ENCODE measurements around the gene HPS4. TPM values are rescaled to one million over a fixed set of nuclear protein-coding genes. Genes with fewer than 3 reads are reported as not detected.
A peak's percentile ranks its signal among the peaks of the same experiment; 100 is the strongest.

HPS4 gene
- total RNA-seq, 3 donors from 2014 or later, result 29.0 to 43.6 (median 35.4) TPM

DNA sequence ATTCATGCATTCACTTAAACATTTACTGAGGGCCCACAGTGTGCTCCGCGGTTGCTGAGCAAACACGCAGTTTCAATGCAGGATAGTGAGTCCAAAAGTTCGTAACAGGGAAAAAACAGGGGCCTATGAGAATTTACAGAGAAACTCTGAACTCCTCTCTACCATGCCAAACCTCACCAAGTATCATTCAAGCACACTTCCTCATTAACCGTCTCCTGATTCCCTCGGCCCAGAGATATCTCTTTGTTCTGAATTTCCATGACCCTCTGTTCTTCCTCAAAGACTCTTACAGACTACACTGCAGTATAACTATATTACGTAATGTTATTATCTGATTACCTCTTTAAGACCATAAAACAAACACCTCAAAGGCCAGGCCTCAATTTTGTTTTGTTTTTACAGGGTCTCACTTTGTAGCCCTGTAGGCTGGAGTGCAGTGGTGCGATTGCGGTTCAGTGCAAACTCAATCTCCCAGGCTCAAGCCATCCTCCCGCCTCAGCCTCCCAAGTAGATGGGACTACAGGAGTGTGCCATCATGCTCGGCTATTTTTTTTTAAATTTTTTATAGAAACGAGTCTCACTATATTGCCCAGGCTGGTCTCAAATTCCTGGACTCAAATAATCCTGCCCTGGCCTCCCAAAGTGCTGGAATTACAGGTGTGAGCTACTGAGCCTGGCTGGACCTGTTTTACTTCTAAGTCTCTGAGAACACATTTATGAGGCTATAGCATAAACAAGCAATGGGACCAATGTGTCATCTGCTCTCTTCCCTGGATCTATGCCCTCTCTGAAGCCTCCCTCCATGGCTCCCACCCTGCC lies 3.6 kb downstream of the HPS4 start:
- Histone ChIP-seq H3K36me3 (no peaks in the 10 kb centered on the region), H3K27me3 (no peaks in the 10 kb centered on the region), H3K4me1 (peaks cover 10 to 13% of the 10 kb centered on the region in 2 donors), H3K27ac (peak overlapping the region; percentile 40 to 57), H3K9me3 (no peaks in the 10 kb centered on the region), H3K4me3 (peak overlapping the region in 2 of 3 donors; percentile 19 to 53)
- intact Hi-C loops (cut with DNase I; ENCODE audit: low total_unique reads), result no loop called here
- TF ChIP-seq POLR2AphosphoS5 (IDR thresholded peaks at IDR 0.05) (no peak), POLR2A (IDR thresholded peaks at IDR 0.05) (no peak)
- TF ChIP-seq, protein P1, sequence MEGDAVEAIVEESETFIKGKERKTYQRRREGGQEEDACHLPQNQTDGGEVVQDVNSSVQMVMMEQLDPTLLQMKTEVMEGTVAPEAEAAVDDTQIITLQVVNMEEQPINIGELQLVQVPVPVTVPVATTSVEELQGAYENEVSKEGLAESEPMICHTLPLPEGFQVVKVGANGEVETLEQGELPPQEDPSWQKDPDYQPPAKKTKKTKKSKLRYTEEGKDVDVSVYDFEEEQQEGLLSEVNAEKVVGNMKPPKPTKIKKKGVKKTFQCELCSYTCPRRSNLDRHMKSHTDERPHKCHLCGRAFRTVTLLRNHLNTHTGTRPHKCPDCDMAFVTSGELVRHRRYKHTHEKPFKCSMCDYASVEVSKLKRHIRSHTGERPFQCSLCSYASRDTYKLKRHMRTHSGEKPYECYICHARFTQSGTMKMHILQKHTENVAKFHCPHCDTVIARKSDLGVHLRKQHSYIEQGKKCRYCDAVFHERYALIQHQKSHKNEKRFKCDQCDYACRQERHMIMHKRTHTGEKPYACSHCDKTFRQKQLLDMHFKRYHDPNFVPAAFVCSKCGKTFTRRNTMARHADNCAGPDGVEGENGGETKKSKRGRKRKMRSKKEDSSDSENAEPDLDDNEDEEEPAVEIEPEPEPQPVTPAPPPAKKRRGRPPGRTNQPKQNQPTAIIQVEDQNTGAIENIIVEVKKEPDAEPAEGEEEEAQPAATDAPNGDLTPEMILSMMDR (IDR thresholded peaks at IDR 0.05), result no peak
- DNase-seq (ENCODE audit: low spot score in 2 of 2), result no peak

DNA sequence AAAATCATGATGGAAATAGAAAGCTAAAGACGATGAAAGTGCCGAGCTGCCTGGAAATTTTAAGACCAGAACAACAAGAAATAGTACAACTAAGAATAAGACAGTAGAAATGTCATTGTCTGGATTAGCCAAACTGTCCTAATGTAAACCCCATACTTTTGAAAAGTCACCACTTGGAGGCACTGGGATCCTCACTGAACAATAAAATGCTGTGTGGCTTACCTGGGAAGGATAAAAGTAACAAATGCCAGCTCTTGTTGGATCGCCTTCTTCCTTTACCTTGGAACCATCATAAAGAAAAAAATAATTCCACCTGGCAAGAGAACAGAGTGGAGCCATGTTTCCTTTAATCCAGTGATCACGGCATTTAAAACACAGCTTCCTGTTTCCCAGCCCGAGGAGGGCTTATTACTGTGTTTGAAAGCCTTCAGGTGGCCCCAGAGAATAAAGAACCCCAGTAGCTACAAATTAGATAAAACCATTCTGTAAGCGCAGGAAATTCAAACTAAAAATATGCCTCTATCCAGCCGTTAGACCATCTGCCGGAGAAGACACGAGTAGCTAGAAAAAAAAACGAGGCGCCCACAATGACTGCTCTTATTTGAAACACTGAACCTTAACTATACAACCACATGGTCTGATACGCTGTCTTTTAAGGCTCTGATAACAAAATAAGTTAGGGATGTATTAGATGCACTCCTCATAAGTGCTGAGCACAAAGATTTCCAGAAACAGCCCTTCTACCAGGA lies 4.4 kb downstream of the HPS4 start:
- peaks cover 3 to 13% of the 10 kb centered on the region in 2 donors for H3K4me1 ChIP-seq

DNA sequence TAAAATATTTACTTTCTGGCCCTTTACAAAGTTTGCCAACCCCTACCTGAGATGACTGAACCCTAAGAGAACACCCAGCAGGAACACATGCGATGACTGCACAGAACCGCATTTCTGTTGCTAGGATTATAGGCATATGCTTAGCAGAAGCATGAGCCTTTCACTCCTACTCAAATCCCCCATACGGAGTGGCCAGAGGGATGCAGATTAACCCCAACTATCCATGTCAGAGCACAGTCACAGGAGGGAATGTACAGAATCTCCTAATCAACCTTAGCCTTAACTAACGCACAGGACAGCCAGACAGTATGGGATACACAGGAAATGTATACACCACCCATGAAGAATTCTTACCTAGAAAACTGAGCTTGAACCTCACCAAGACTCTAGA lies 6.2 kb downstream of the HPS4 start:
- no peaks in the 10 kb centered on the region for H3K27me3 ChIP-seq
- H3K9me3 ChIP-seq, result no peaks in the 10 kb centered on the region
- no peak for DNase-seq (ENCODE audit: low spot score in 2 of 2)
- H3K4me3 ChIP-seq, result no peak overlapping the region
- no peaks in the 10 kb centered on the region for H3K36me3 ChIP-seq
- peaks cover 0 to 13% of the 10 kb centered on the region in 2 donors for H3K4me1 ChIP-seq
- TF ChIP-seq POLR2AphosphoS5 (IDR thresholded peaks at IDR 0.05) (no peak), POLR2A (IDR thresholded peaks at IDR 0.05) (no peak)
- TF ChIP-seq, protein P1 (IDR thresholded peaks at IDR 0.05), result no peak
- intact Hi-C loops (cut with DNase I; ENCODE audit: low total_unique reads), result no loop called here
- H3K27ac ChIP-seq, result no peak overlapping the region

More for the DNA sequence above, 4.4 kb downstream of the HPS4 start:
- H3K36me3 ChIP-seq, result no peaks in the 10 kb centered on the region
- no peaks in the 10 kb centered on the region for H3K27me3 ChIP-seq
- H3K27ac ChIP-seq, result peak overlapping the region; percentile 40 to 57
- H3K4me3 ChIP-seq, result peak overlapping the region in 2 of 3 donors; percentile 19 to 53
- TF ChIP-seq POLR2AphosphoS5 (IDR thresholded peaks at IDR 0.05), result no peak
- TF ChIP-seq, protein P1 (IDR thresholded peaks at IDR 0.05), result no peak
- no peaks in the 10 kb centered on the region for H3K9me3 ChIP-seq
- intact Hi-C loops (cut with DNase I; ENCODE audit: low total_unique reads), result no loop called here
- no peak for DNase-seq (ENCODE audit: low spot score in 2 of 2)

GRCh38 chr22:26476705-26477340 lies 6.8 kb downstream of the HPS4 start:
- intact Hi-C loops (cut with DNase I; ENCODE audit: low total_unique reads), result no loop called here
- Histone ChIP-seq H3K27me3 (no peaks in the 10 kb centered on the region), H3K4me1 (peaks cover 0 to 13% of the 10 kb centered on the region in 2 donors), H3K4me3 (no peak overlapping the region), H3K27ac (no peak overlapping the region), H3K36me3 (no peaks in the 10 kb centered on the region), H3K9me3 (no peaks in the 10 kb centered on the region)
- DNase-seq (ENCODE audit: low spot score in 2 of 2), result no peak
- TF ChIP-seq, protein P1 (IDR thresholded peaks at IDR 0.05), result no peak
- no peak for TF ChIP-seq POLR2AphosphoS5 (IDR thresholded peaks at IDR 0.05)
- TF ChIP-seq POLR2A (IDR thresholded peaks at IDR 0.05), result no peak
